OCI-LY1 (cell line): ENCODE results near the gene TXNL1.

Experiments
- H2AFZ ChIP-seq: fragments of 200-600 bp; sonication (generic), shearing (Covaris generic); 2 replicates; pipeline ENCODE4 v1.6.0; 2014; ENCODE audit warnings: antibody characterized with exemption, mild to moderate bottlenecking, low read length
- H3F3A ChIP-seq: fragments of 200-600 bp; sonication (generic), shearing (Covaris generic); 2 replicates; pipeline ENCODE4 v1.6.0; 2014; ENCODE audit warnings: mild to moderate bottlenecking, antibody characterized with exemption, low read length, moderate library complexity; ENCODE audit not compliant: insufficient read depth
- H3K27ac ChIP-seq: fragments of 200-600 bp; sonication (generic); 2 replicates; pipeline ENCODE4 v1.5.1; 2014; ENCODE audit warnings: low read length, mixed run types, mild to moderate bottlenecking, low read depth; ENCODE audit not compliant: poor library complexity, severe bottlenecking
- H3K27me3 ChIP-seq: fragments of 200-600 bp; sonication (generic); 2 replicates; pipeline ENCODE4 v1.6.0; 2014; ENCODE audit warnings: antibody characterized with exemption, mild to moderate bottlenecking, low read length, moderate library complexity; ENCODE audit not compliant: insufficient read depth
- H3K36me3 ChIP-seq: fragments of 200-600 bp; sonication (generic); 2 replicates; pipeline ENCODE4 v1.6.1; 2014; ENCODE audit warnings: mild to moderate bottlenecking, antibody characterized with exemption, low read length, moderate library complexity, mixed read lengths; ENCODE audit not compliant: insufficient read depth
- H3K4me1 ChIP-seq: fragments of 200-600 bp; sonication (generic); 2 replicates; pipeline ENCODE4 v1.5.1; 2014; ENCODE audit warnings: mild to moderate bottlenecking, low read length, moderate library complexity; ENCODE audit not compliant: insufficient read depth, severe bottlenecking
- H3K4me2 ChIP-seq: fragments of 200-600 bp; sonication (generic), shearing (Covaris generic); 2 replicates; pipeline ENCODE4 v1.6.1; 2014; ENCODE audit warnings: low read length
- H3K4me3 ChIP-seq: fragments of 200-600 bp; sonication (generic); 2 replicates; pipeline ENCODE4 v1.5.1; 2014; ENCODE audit warnings: low read length, low read depth, mild to moderate bottlenecking, mixed read lengths; ENCODE audit not compliant: poor library complexity, severe bottlenecking
- H3K79me2 ChIP-seq: fragments of 200-600 bp; shearing (Covaris generic); 2 replicates; pipeline ENCODE4 v1.6.1; 2016; ENCODE audit warnings: mixed run types, low read length, mixed read lengths; ENCODE audit not compliant: insufficient read depth
- H3K9ac ChIP-seq: fragments of 200-600 bp; sonication (generic), shearing (Covaris generic); 2 replicates; pipeline ENCODE4 v1.6.1; 2014; ENCODE audit warnings: mild to moderate bottlenecking, low read length, mixed read lengths
- H3K9me2 ChIP-seq: fragments of 200-600 bp; sonication (generic), shearing (Covaris generic); 2 replicates; pipeline ENCODE4 v1.6.1; 2014; ENCODE audit warnings: low read depth, mild to moderate bottlenecking, low read length, mixed read lengths
- H3K9me3 ChIP-seq: fragments of 200-600 bp; shearing (Covaris generic); 2 replicates; pipeline ENCODE4 v1.6.1; 2014; ENCODE audit warnings: low read length, mixed read lengths
- H4K20me1 ChIP-seq: fragments of 200-600 bp; sonication (generic), shearing (Covaris generic); 2 replicates; pipeline ENCODE4 v1.6.0; 2016; ENCODE audit warnings: mild to moderate bottlenecking, low read length; ENCODE audit not compliant: insufficient read depth
- EZH2 ChIP-seq: fragments of 200-600 bp; sonication (generic), shearing (Covaris generic); IDR thresholded peaks from 2 replicates; pipeline ENCODE4 v1.8.0; 2017; ENCODE audit warnings: borderline replicate concordance, mixed run types, mild to moderate bottlenecking, antibody characterized with exemption, low read length, moderate library complexity, mixed read lengths
- TF ChIP-seq, protein P1 (sequence below): fragments of 200-600 bp; sonication (generic), shearing (Covaris generic); IDR thresholded peaks from 2 replicates; pipeline ENCODE4 v1.5.1; 2017; ENCODE audit warnings: mild to moderate bottlenecking, antibody characterized with exemption, low read length, moderate library complexity, mixed read lengths

Gene TXNL1

DNA sequence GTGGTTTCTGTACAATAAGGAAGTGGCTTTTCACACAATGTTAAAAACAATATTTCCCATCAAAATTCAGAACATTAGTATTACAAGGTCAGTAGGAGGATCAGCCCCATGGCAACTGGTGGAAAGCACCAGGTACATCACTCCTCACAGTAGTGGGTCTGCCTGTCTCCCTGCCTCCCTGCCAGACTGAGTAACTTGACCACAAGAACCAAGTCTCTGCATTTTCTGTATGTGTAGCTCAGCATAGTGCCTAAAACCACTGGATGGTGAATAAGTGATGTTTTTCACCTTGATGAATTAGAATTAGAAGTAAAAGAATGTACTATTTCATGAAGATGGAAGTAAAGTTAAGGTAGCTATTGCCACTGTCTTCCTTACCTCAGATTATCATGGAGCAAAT lies 8.7 kb upstream of the TXNL1 start:
- H3K4me2 ChIP-seq: no peak overlapping the region
- peaks cover 15% of the 10 kb centered on the region for H3K4me1 ChIP-seq

DNA sequence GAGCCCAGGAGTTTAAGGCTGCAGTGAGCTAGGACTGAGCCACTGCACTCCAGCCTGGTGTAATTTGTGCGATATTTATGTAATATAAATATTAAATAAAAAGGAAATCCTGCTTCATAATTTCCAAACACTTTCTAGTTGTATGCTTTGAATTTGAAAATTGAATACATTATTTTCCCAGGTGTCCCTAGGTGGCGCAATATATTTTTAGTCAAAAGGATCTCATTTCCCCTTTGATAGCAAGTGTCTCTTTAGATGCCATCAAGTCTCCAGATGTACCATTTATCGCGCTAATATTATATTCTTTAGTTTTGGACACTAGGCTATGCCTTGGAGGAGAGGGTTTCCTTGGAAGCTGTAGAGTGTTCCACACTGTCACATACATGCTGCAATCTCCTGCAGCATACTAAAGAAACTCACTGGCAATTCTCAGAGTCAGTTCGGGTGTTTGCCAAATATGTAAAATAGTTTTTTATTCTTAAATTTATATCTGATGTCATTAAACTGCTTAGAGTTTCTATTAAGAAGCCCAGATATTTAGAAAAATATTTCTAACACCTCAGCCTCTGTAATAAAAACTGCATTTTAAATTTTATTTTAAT lies 7.1 kb upstream of the TXNL1 start:
- no peaks in the 10 kb centered on the region for H3K9me3 ChIP-seq
- H3K9ac ChIP-seq: no peak overlapping the region
- no peak for TF ChIP-seq EZH2
- TF ChIP-seq, protein P1, sequence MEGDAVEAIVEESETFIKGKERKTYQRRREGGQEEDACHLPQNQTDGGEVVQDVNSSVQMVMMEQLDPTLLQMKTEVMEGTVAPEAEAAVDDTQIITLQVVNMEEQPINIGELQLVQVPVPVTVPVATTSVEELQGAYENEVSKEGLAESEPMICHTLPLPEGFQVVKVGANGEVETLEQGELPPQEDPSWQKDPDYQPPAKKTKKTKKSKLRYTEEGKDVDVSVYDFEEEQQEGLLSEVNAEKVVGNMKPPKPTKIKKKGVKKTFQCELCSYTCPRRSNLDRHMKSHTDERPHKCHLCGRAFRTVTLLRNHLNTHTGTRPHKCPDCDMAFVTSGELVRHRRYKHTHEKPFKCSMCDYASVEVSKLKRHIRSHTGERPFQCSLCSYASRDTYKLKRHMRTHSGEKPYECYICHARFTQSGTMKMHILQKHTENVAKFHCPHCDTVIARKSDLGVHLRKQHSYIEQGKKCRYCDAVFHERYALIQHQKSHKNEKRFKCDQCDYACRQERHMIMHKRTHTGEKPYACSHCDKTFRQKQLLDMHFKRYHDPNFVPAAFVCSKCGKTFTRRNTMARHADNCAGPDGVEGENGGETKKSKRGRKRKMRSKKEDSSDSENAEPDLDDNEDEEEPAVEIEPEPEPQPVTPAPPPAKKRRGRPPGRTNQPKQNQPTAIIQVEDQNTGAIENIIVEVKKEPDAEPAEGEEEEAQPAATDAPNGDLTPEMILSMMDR: peak; percentile 64
- no peak overlapping the region for H3K27ac ChIP-seq
- no peaks in the 10 kb centered on the region for H3K36me3 ChIP-seq
- peak overlapping the region; percentile 79; the same call in 1 of the 2 replicates for H2AFZ ChIP-seq
- 0 out of 2 replicates have a peak, but pooled peaks cover 3% of the 10 kb centered on the region for H3F3A ChIP-seq
- peaks cover 7% of the 10 kb centered on the region for H3K4me1 ChIP-seq
- H3K9me2 ChIP-seq: no peaks in the 10 kb centered on the region
- no peaks in the 10 kb centered on the region for H3K27me3 ChIP-seq
- H3K4me3 ChIP-seq: no peak overlapping the region
- H3K79me2 ChIP-seq: no peaks in the 10 kb centered on the region
- no peaks in the 10 kb centered on the region for H4K20me1 ChIP-seq
- peak overlapping the region; percentile 43 for H3K4me2 ChIP-seq

More for the DNA sequence above, 8.7 kb upstream of the TXNL1 start:
- Histone ChIP-seq H3K27ac (no peak overlapping the region), H2AFZ (no peak overlapping the region), H3F3A (0 out of 2 replicates have a peak, but pooled peaks cover 3% of the 10 kb centered on the region), H3K79me2 (peaks cover 4% of the 10 kb centered on the region), H3K27me3 (no peaks in the 10 kb centered on the region), H3K9me2 (no peaks in the 10 kb centered on the region), H3K9ac (no peak overlapping the region), H4K20me1 (no peaks in the 10 kb centered on the region), H3K9me3 (no peaks in the 10 kb centered on the region), H3K36me3 (no peaks in the 10 kb centered on the region), H3K4me3 (no peak overlapping the region)
- TF ChIP-seq, protein P1: no peak
- no peak for TF ChIP-seq EZH2

DNA sequence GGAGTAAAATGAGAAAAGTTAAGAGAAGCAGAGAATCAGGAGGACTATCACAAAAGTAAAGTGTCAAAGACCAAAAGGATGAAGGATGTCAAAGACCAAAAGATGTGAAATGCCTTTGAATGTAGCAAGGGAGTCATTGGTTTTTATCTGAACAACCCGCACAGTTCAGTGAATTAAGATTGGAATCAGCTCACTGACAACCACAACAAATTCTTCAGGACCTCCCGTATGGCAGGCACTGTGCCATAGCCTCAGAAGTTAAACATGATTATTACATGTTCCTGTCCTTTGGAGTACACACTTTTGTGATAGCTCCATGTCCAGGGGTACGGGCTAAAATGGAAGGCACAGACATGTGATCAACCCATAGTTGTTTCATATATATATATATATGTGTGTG lies 5.0 kb upstream of the TXNL1 start:
- TF ChIP-seq, protein P1: no peak
- no peak for TF ChIP-seq EZH2

More for the DNA sequence above, 5.0 kb upstream of the TXNL1 start:
- H2AFZ ChIP-seq: no peak overlapping the region
- H3K9me2 ChIP-seq: no peaks in the 10 kb centered on the region
- no peaks in the 10 kb centered on the region for H3K79me2 ChIP-seq
- H3K4me1 ChIP-seq: peaks cover 11% of the 10 kb centered on the region
- 0 out of 2 replicates have a peak, but pooled peaks cover 3% of the 10 kb centered on the region for H3F3A ChIP-seq
- H3K9me3 ChIP-seq: no peaks in the 10 kb centered on the region
- H3K4me2 ChIP-seq: no peak overlapping the region
- no peaks in the 10 kb centered on the region for H4K20me1 ChIP-seq
- H3K4me3 ChIP-seq: no peak overlapping the region
- no peaks in the 10 kb centered on the region for H3K27me3 ChIP-seq
- H3K27ac ChIP-seq: no peak overlapping the region
- no peaks in the 10 kb centered on the region for H3K36me3 ChIP-seq
- no peak overlapping the region for H3K9ac ChIP-seq
